DMS53 (cell line): Measurements from ENCODE around the gene CCN6.
"Not testable (repeated sequence)": the region's sequence is repeated elsewhere in the genome, so short reads cannot be mapped to it uniquely, and the experiment has no call there.

Experiments used
- DNase-seq: peaks from one replicate; lab custom pipeline; 2025; lab: John Stamatoyannopoulos, UW

CCN6 gene

GRCh38 chr6:112049996-112050395 is 3.9 kb upstream of the CCN6 start:
- no peak for DNase-seq

GRCh38 chr6:112050429-112050828 is 3.5 kb upstream of the CCN6 start:
- DNase-seq: no peak

GRCh38 chr6:112051251-112051740 is 2.6 kb upstream of the CCN6 start:
- not testable (repeated sequence) for DNase-seq

GRCh38 chr6:112054555-112055190 is 769 bp downstream of the CCN6 start:
- peak; percentile 13 for DNase-seq

GRCh38 chr6:112058243-112059032 is 4.5 kb downstream of the CCN6 start:
- DNase-seq: no peak

- DNase-seq: no peak
Observed at GRCh38 chr6:112061605-112062004, 7.7 kb downstream of the CCN6 start.

- DNase-seq: no peak
Observed at GRCh38 chr6:112062966-112063365, 9.1 kb downstream of the CCN6 start.

- DNase-seq: peak; percentile 52
Observed at GRCh38 chr6:112065426-112065986, 11.6 kb downstream of the CCN6 start.

- DNase-seq: no peak
Observed at GRCh38 chr6:112066606-112067005, 12.7 kb downstream of the CCN6 start.

- no peak for DNase-seq
Observed at GRCh38 chr6:112081569-112081968, 27.7 kb downstream of the CCN6 start.

- DNase-seq: no peak
Observed at GRCh38 chr6:112085286-112086065, 31.6 kb downstream of the CCN6 start.

- DNase-seq: peak; percentile 61
Observed at GRCh38 chr6:112086744-112087135, 32.8 kb downstream of the CCN6 start.

- DNase-seq: peak; percentile 97
Observed at GRCh38 chr6:112087136-112087911, 33.4 kb downstream of the CCN6 start, which contains the start of the genes FAM229B and TUBE1. FAM229B (plus strand) TSS chr6:112087591; CDS start chr6:112099284, 11,693 bp downstream. TUBE1 (minus strand) TSS chr6:112087482; CDS start chr6:112087434, 48 bp downstream.

- DNase-seq: no peak
Observed at GRCh38 chr6:112087916-112088315, 34.0 kb downstream of the CCN6 start.

GRCh38 chr6:112096901-112097300 is 43.0 kb downstream of the CCN6 start:
- DNase-seq: no peak

- no peak for DNase-seq
Observed at GRCh38 chr6:112100561-112100960, 46.7 kb downstream of the CCN6 start.

GRCh38 chr6:112106026-112106425 is 52.1 kb downstream of the CCN6 start:
- DNase-seq: not testable (repeated sequence)

- DNase-seq: no peak
Observed at GRCh38 chr6:112106562-112106961, 52.7 kb downstream of the CCN6 start.

- no peak for DNase-seq
Observed at GRCh38 chr6:112109262-112109661, 55.4 kb downstream of the CCN6 start.

GRCh38 chr6:112113431-112113830 is 59.5 kb downstream of the CCN6 start:
- peak; percentile 18 for DNase-seq

GRCh38 chr6:112113918-112114317 is 60.0 kb downstream of the CCN6 start:
- no peak for DNase-seq
